CD14-positive monocyte (primary cell): ENCODE results near the gene PRRX2. TPM values are rescaled to one million over a fixed set of nuclear protein-coding genes. Genes with fewer than 3 reads are reported as not detected.

Source experiments
- DNase-seq, 3 donors: peaks; one replicate each; pipeline ENCODE4 v3.0.0-alpha.2; 2011 to 2022
- H2AFZ ChIP-seq: 2 replicates; pipeline ENCODE4 v1.6.0; 2012; ENCODE audit warnings: mild to moderate bottlenecking, low read depth, low read length, inconsistent platforms; ENCODE audit not compliant: insufficient read depth, poor library complexity, severe bottlenecking
- H3K27ac ChIP-seq, 2 donors: 1 replicate in 1 of 2; 2 replicates in 1 of 2; pipeline ENCODE4 v1.5.1; 2012 to 2013; ENCODE audit warnings: low read length in 2 of 2, control low read depth in 1 of 2, inconsistent platforms in 1 of 2, low read depth in 1 of 2, mild to moderate bottlenecking in 1 of 2
- H3K27me3 ChIP-seq, 2 donors: one replicate each; pipeline versions ENCODE4 v1.6.0 to v1.6.1; 2011 to 2013; ENCODE audit warnings: low read length in 2 of 2; ENCODE audit not compliant: control insufficient read depth in 2 of 2, insufficient read depth in 2 of 2
- H3K36me3 ChIP-seq, 2 donors: replicated peaks in 1 of 2; 1 replicate in 1 of 2; 2 replicates in 1 of 2; pipeline versions ENCODE4 v1.5.1 to v1.6.1; 2012 to 2013; ENCODE audit warnings: low read length in 2 of 2, control low read depth in 1 of 2, inconsistent platforms in 1 of 2, mild to moderate bottlenecking in 1 of 2; ENCODE audit not compliant: insufficient read depth in 2 of 2, control insufficient read depth in 1 of 2
- H3K4me1 ChIP-seq, 2 donors: 1 replicate in 1 of 2; 2 replicates in 1 of 2; pipeline versions ENCODE4 v1.5.1 to v1.6.1; 2012 to 2013; ENCODE audit warnings: low read length in 2 of 2, control low read depth in 1 of 2, inconsistent platforms in 1 of 2, mild to moderate bottlenecking in 1 of 2, moderate library complexity in 1 of 2; ENCODE audit not compliant: insufficient read depth in 2 of 2, control insufficient read depth in 1 of 2
- H3K4me2 ChIP-seq: replicated peaks from 2 replicates; pipeline ENCODE3; 2012; ENCODE audit warnings: low read length, moderate library complexity, mild to moderate bottlenecking; ENCODE audit not compliant: poor library complexity, severe bottlenecking; ENCODE audit errors: extremely low read depth
- H3K4me3 ChIP-seq, 3 experiments: fragments of 200-600 bp in 1 of 3; sonication (generic) in 1 of 3; replicated peaks in 1 of 3; 1 replicate in 2 of 3; 2 replicates in 1 of 3; pipeline ENCODE4 v1.5.1; 2011 to 2013; ENCODE audit warnings: low read length in 3 of 3, mild to moderate bottlenecking in 3 of 3, control low read depth in 2 of 3, low read depth in 2 of 3, inconsistent platforms in 1 of 3, moderate library complexity in 1 of 3
- H3K79me2 ChIP-seq: 2 replicates; pipeline ENCODE4 v1.6.0; 2012; ENCODE audit warnings: mild to moderate bottlenecking, control low read depth, inconsistent platforms, low read length, moderate library complexity; ENCODE audit not compliant: insufficient read depth
- H3K9ac ChIP-seq: 2 replicates; pipeline ENCODE4 v1.6.0; 2017; ENCODE audit warnings: low read length, mild to moderate bottlenecking; ENCODE audit not compliant: insufficient read depth, poor library complexity, severe bottlenecking
- H3K9me3 ChIP-seq, 2 donors: replicated peaks in 1 of 2; 1 replicate in 1 of 2; 2 replicates in 1 of 2; pipeline versions ENCODE4 v1.5.1 to v1.6.1; 2012 to 2013; ENCODE audit warnings: low read length in 2 of 2, control low read depth in 1 of 2; ENCODE audit not compliant: control insufficient read depth in 1 of 2, insufficient read depth in 1 of 2
- H4K20me1 ChIP-seq: 2 replicates; pipeline ENCODE4 v1.6.0; 2012; ENCODE audit warnings: mild to moderate bottlenecking, low read length, control low read depth, moderate library complexity; ENCODE audit not compliant: insufficient read depth
- H3K27ac Mint-ChIP-seq, 7 donors: one replicate each; pipeline ENCODE4 v1.8.0; 2020; ENCODE audit warnings: mild to moderate bottlenecking in 7 of 7, mixed read lengths in 7 of 7, moderate library complexity in 6 of 7, inconsistent platforms in 2 of 7
- H3K27me3 Mint-ChIP-seq, 3 donors: one replicate each; pipeline ENCODE4 v1.8.0; 2021 to 2022; ENCODE audit warnings: low read depth in 3 of 3, mild to moderate bottlenecking in 3 of 3, mixed read lengths in 3 of 3, moderate library complexity in 3 of 3, inconsistent platforms in 1 of 3
- H3K36me3 Mint-ChIP-seq, 2 donors: one replicate each; pipeline ENCODE4 v1.8.0; 2020; ENCODE audit warnings: mixed read lengths in 2 of 2, inconsistent platforms in 1 of 2, mild to moderate bottlenecking in 1 of 2
- H3K4me1 Mint-ChIP-seq: one replicate; pipeline ENCODE4 v1.8.0; 2020; ENCODE audit warnings: mild to moderate bottlenecking, mixed read lengths
- H3K4me3 Mint-ChIP-seq, 2 donors: one replicate each; pipeline ENCODE4 v1.8.0; 2020; ENCODE audit warnings: mild to moderate bottlenecking in 2 of 2, mixed read lengths in 2 of 2, moderate library complexity in 1 of 2
- H3K9me3 Mint-ChIP-seq, 7 donors: one replicate each; pipeline ENCODE4 v1.8.0; 2020 to 2022; ENCODE audit warnings: mixed read lengths in 7 of 7, mild to moderate bottlenecking in 6 of 7, moderate library complexity in 6 of 7, inconsistent platforms in 2 of 7
- WGBS: methylation state at CpG from one replicate; pipeline ENCODE4 v1.1.5; 2013; ENCODE audit warnings: missing lambda C conversion rate; ENCODE audit not compliant: insufficient coverage; 5-methylcytosine and 5-hydroxymethylcytosine counted together
- intact Hi-C, 2 donors: fragments of 100-400 bp; cut with micrococcal nuclease; formaldehyde crosslinking; loops; one replicate each; pipeline versions ENCODE4 v1.15.0 to v1.15.1; 2023
- polyA plus RNA-seq, 3 donors: library from polyadenylated mRNA; depleted of rRNA in 1 of 3; unstranded in 2 of 3; stranded (reverse) in 1 of 3; fragments of 300-500 nt in 2 of 3; fragments of >200 nt in 1 of 3; fragmentation: Illumina TruSeq in 2 of 3; gene quantifications; 1 replicate in 2 of 3; 2 replicates in 1 of 3; pipeline ENCODE4 v1.2.3, GENCODE V29; 2012 to 2021
- TF ChIP-seq, protein P1 (sequence below): fragments of 200-600 bp; IDR thresholded peaks from one replicate; pipeline ENCODE4 v1.8.0; 2022; ENCODE audit warnings: antibody characterized with exemption, mild to moderate bottlenecking

PRRX2 gene
- polyA plus RNA-seq, 3 donors = not detected

DNA sequence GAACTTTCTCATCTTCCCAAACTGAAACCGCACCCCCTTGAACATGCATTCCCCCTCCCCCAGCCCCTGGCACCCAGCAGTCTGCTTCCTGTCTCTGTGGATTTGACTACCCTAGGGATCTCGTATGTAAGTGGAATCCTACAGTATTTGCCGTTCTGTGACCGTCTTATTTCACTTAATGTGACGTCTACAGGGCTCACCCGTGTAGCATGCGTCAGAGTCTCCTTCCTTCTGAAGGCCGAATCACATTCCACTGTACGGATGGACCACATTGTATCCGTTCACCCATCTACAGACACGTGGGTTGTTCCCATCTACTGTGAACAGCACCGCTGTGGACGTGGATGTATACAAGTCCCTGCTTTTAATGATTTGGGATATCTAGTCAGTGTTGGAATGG lies 4.5 kb downstream of the PRRX2 start:
- Mint-ChIP-seq H3K4me3 (no peak overlapping the region), H3K27me3 (peaks cover 25 to 55% (median 54%) of the 10 kb centered on the region in 3 donors), H3K27ac (no peak overlapping the region), H3K9me3 (peaks cover 0 to 15% (median 1%) of the 10 kb centered on the region in 7 donors), H3K4me1 (peaks cover 5% of the 10 kb centered on the region), H3K36me3 (no peaks in the 10 kb centered on the region)
- H3K36me3 ChIP-seq = no peaks in the 10 kb centered on the region
- intact Hi-C loops = no loop called here
- no peak overlapping the region for H3K4me3 ChIP-seq
- H4K20me1 ChIP-seq = no peaks in the 10 kb centered on the region
- WGBS = 90% methylated on average over 13 of the region's 13 CpGs
- H3K27me3 ChIP-seq = peaks cover 4 to 21% of the 10 kb centered on the region in 2 donors
- no peak overlapping the region for H3K27ac ChIP-seq
- H3K4me2 ChIP-seq = no peak overlapping the region
- H3K79me2 ChIP-seq = no peaks in the 10 kb centered on the region
- H3K9ac ChIP-seq = no peak overlapping the region
- peaks cover 0 to 5% of the 10 kb centered on the region in 2 donors for H3K4me1 ChIP-seq
- DNase-seq = no peak
- no peaks in the 10 kb centered on the region for H3K9me3 ChIP-seq
- TF ChIP-seq, protein P1, sequence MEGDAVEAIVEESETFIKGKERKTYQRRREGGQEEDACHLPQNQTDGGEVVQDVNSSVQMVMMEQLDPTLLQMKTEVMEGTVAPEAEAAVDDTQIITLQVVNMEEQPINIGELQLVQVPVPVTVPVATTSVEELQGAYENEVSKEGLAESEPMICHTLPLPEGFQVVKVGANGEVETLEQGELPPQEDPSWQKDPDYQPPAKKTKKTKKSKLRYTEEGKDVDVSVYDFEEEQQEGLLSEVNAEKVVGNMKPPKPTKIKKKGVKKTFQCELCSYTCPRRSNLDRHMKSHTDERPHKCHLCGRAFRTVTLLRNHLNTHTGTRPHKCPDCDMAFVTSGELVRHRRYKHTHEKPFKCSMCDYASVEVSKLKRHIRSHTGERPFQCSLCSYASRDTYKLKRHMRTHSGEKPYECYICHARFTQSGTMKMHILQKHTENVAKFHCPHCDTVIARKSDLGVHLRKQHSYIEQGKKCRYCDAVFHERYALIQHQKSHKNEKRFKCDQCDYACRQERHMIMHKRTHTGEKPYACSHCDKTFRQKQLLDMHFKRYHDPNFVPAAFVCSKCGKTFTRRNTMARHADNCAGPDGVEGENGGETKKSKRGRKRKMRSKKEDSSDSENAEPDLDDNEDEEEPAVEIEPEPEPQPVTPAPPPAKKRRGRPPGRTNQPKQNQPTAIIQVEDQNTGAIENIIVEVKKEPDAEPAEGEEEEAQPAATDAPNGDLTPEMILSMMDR = no peak
- H2AFZ ChIP-seq = no peak overlapping the region

DNA sequence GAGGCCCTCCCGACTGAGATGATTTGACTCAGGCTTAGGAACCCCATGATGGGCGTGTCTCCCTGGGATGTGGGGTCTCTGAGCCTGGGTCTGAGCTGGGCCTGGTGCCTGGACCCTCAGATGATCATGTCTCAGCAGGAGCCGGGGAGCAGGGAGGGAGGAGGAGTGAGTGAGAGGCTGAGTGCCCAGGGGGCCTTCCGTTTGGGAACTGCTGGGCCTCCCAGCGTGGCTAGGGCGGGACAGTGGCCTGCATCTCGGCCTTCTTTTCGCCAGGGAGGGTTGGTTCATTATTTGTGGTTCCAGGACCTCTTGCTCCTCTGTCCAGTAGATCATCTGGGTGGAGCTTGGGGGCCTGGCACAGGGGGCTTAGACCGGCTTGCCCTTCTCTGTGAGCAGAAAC lies 5.6 kb downstream of the PRRX2 start:
- Histone ChIP-seq H3K79me2 (no peaks in the 10 kb centered on the region), H3K4me2 (no peak overlapping the region), H3K9me3 (no peaks in the 10 kb centered on the region), H2AFZ (no peak overlapping the region), H3K27ac (no peak overlapping the region), H4K20me1 (no peaks in the 10 kb centered on the region), H3K4me1 (no peaks in the 10 kb centered on the region), H3K9ac (no peak overlapping the region), H3K4me3 (no peak overlapping the region), H3K36me3 (no peaks in the 10 kb centered on the region), H3K27me3 (peaks cover 4 to 15% of the 10 kb centered on the region in 2 donors)
- TF ChIP-seq, protein P1 = no peak
- DNase-seq = no peak
- Mint-ChIP-seq H3K27ac (no peak overlapping the region), H3K9me3 (peaks cover 0 to 11% (median 1%) of the 10 kb centered on the region in 7 donors), H3K27me3 (peaks cover 20 to 51% (median 48%) of the 10 kb centered on the region in 3 donors), H3K4me1 (peaks cover 2% of the 10 kb centered on the region), H3K36me3 (no peaks in the 10 kb centered on the region), H3K4me3 (no peak overlapping the region)
- WGBS = 93% methylated on average over 7 of the region's 9 CpGs
- intact Hi-C loops = no loop called here
